Right atrium auricular region (tissue), 2 donors: ENCODE measurements around the gene ARPC1B. TPM values are rescaled to one million over a fixed set of nuclear protein-coding genes. Genes with fewer than 3 reads are reported as not detected.
"Not testable (repeated sequence)": the region's sequence is repeated elsewhere in the genome, so short reads cannot be mapped to it uniquely, and the experiment has no call there.

Experiments
- DNase-seq: peaks from one replicate; pipeline ENCODE4 v3.0.0-alpha.2; 2019; ENCODE audit warnings: low spot score
- H3K27ac ChIP-seq, 2 donors: fragments of 200-600 bp; sonication (generic); 1 replicate in 1 of 2; 2 replicates in 1 of 2; pipeline ENCODE4 v1.5.1; 2016 to 2019
- H3K27me3 ChIP-seq, 2 donors: fragments of 200-600 bp; sonication (generic); one replicate each; pipeline versions ENCODE4 v1.5.1 to v1.6.0; 2017 to 2019
- H3K36me3 ChIP-seq: fragments of 200-600 bp; sonication (generic); one replicate; pipeline ENCODE4 v1.5.1; 2016
- H3K4me1 ChIP-seq, 2 donors: fragments of 200-600 bp; sonication (generic); one replicate each; pipeline versions ENCODE4 v1.5.1 to v1.6.0; 2017 to 2019
- H3K4me3 ChIP-seq, 2 donors: fragments of 200-600 bp; sonication (generic); 1 replicate in 1 of 2; 2 replicates in 1 of 2; pipeline ENCODE4 v1.5.1; 2017 to 2019; ENCODE audit warnings: mild to moderate bottlenecking in 1 of 2, moderate library complexity in 1 of 2
- H3K9me3 ChIP-seq, 2 donors: fragments of 200-600 bp; sonication (generic); one replicate each; pipeline ENCODE4 v1.5.1; 2019
- total RNA-seq, 2 donors: library from RNA; depleted of rRNA; stranded (reverse); fragments of >200 nt; gene quantifications; one replicate each; pipeline ENCODE4 v1.1.0, GENCODE V29; 2016
- TF ChIP-seq, protein P1 (sequence below), 2 donors: fragments of 200-600 bp; sonication (generic); IDR thresholded peaks; one replicate each; pipeline ENCODE4 v1.5.1; 2019; ENCODE audit warnings: antibody characterized with exemption in 2 of 2

The ARPC1B gene
- total RNA-seq, 2 donors from 2014 or later = 53.0 to 115 TPM

DNA sequence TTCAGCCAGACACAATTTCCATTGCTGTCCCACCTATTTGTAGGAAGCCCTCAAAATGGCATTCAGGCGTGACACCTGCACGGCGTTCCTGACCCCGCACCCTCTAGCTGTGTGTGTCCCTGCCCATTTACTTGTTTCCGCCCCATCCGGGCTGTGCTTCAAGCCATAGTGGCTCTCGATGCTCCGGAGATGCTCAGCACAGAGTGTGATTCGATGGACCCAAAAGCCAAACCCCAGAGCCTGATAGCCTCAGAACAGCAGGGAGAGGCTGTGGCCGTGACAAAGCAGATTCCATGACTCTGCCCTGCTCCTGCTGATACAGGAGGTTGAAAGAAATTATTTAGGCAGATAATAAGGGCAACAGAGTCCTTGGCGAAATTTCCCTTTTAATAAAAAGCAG is 47.7 kb downstream of the ARPC1B start:
- H3K27ac ChIP-seq = no peak overlapping the region
- H3K27me3 ChIP-seq = no peaks in the 10 kb centered on the region
- TF ChIP-seq, protein P1, sequence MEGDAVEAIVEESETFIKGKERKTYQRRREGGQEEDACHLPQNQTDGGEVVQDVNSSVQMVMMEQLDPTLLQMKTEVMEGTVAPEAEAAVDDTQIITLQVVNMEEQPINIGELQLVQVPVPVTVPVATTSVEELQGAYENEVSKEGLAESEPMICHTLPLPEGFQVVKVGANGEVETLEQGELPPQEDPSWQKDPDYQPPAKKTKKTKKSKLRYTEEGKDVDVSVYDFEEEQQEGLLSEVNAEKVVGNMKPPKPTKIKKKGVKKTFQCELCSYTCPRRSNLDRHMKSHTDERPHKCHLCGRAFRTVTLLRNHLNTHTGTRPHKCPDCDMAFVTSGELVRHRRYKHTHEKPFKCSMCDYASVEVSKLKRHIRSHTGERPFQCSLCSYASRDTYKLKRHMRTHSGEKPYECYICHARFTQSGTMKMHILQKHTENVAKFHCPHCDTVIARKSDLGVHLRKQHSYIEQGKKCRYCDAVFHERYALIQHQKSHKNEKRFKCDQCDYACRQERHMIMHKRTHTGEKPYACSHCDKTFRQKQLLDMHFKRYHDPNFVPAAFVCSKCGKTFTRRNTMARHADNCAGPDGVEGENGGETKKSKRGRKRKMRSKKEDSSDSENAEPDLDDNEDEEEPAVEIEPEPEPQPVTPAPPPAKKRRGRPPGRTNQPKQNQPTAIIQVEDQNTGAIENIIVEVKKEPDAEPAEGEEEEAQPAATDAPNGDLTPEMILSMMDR (IDR thresholded peaks at IDR 0.05) = no peak
- H3K4me3 ChIP-seq = no peak overlapping the region
- H3K9me3 ChIP-seq = no peaks in the 10 kb centered on the region
- H3K4me1 ChIP-seq = no peaks in the 10 kb centered on the region
- no peak for DNase-seq
- H3K36me3 ChIP-seq = peaks cover 55% of the 10 kb centered on the region

DNA sequence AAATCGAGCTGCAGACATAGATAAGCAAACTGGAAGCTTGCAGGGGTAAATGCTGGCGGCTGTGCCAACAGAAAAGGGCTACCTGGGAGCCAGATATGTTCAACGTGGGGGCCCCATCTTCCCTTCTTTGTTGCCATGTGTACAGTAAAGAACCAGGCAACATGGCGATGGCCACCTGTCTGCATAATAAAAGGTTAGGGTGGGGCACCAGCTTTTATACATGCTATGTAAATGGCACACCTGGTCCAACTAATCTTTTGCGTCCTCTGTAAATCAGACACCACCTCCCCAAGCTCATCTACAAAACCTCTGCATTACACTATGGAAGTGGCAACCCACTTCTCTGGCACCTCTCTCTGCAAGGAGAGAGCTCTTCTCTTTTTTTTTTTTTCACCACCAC is 48.1 kb downstream of the ARPC1B start:
- DNase-seq = no peak
- Histone ChIP-seq H3K36me3 (peaks cover 51% of the 10 kb centered on the region), H3K4me3 (no peak overlapping the region), H3K9me3 (no peaks in the 10 kb centered on the region), H3K4me1 (no peaks in the 10 kb centered on the region), H3K27ac (no peak overlapping the region), H3K27me3 (no peaks in the 10 kb centered on the region)
- TF ChIP-seq, protein P1 (IDR thresholded peaks at IDR 0.05) = no peak

DNA sequence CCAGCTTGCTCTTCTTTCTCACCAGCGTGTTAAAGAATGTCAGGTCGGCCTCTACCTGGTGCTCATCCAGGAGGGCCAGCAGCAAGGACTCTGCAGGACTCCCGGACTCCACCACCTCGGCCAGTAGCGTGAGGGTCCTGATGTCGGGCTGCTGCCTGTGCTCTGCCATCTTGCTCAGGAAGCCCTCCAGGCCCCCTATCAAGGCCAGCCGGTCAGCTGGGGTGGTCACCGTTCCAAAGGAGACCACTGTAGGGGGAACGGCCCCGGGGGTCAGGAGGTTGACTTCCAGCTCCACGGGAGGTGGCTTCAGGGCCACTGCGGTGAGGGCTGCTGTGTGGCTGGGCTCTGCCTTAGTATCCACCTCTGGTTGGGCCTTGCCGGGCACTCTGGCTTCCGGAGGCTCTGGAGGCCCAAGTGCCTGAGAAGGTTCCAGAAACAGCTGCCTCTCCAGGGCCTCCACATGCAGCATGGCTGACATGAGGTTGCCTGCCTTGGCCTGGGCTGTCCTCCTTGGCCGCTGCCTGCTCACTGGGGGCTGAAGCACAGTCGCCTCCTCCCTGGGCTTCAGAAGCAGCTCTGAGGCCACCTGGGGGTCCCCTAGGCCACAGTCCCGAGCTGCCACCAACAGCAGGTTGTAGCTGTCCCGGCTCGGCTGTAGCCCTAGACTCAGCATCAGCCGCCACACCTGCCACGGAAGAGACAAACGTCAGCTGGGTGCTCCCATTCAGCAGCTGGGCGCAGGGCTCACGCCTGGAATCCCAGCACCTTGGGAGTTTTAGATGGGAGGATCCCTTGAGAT is 50.6 kb downstream of the ARPC1B start:
- Histone ChIP-seq H3K36me3 (peaks cover 42% of the 10 kb centered on the region), H3K27ac (no peak overlapping the region), H3K4me3 (no peak overlapping the region), H3K4me1 (no peaks in the 10 kb centered on the region), H3K27me3 (no peaks in the 10 kb centered on the region), H3K9me3 (no peaks in the 10 kb centered on the region)
- DNase-seq = no peak
- TF ChIP-seq, protein P1 (IDR thresholded peaks at IDR 0.05) = no peak

DNA sequence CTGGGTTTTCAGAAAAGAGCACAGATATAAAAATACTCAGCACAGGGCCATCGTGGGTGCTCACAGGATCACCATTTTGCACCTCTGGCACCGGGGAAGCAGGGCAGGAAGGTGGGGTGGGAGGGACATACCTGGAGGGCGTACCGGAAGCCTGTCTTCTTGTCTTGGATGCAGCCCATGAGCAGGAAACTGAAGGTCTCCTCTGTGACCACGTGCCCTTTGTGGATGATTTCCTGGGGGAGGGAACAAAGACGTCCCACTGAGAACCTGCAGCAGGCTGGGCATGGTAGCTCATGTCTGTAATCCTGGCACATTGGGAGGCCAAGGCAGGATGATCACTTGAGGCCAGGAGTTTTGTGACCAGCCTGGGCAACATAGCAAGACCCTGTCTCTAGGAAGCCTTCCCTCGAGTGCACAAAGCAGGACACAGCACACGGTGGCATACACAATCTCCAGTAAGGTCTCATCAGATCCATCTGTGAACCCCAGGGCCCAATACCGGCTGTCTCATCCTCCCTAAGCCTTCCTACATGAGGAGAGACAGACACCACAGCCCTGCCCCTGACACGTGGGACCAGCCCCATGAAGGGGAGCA is 54.5 kb downstream of the ARPC1B start:
- Histone ChIP-seq H3K4me1 (no peaks in the 10 kb centered on the region), H3K36me3 (peaks cover 56% of the 10 kb centered on the region), H3K27ac (no peak overlapping the region), H3K4me3 (no peak overlapping the region), H3K9me3 (no peaks in the 10 kb centered on the region), H3K27me3 (no peaks in the 10 kb centered on the region)
- DNase-seq = no peak
- TF ChIP-seq, protein P1 (IDR thresholded peaks at IDR 0.05) = no peak

DNA sequence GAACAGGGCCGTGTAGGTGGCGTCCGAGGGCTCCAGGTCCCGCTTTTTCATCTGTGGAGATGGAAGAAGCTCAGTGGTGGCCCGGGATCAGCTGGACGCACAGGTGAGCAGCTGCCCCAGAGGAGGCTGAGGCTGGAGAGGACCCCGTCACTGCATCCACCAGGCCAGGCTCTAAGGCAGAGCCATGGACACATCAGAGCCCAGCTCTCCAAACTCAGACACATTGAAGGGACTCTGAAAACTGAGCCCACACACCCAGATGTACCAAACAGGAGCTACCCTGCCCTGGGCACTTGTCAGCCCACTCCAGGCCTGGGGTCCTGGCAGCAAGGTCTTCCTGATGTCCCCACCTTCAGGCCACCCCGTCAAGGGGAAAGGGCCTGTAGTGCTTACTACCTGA is 55.2 kb downstream of the ARPC1B start:
- H3K4me3 ChIP-seq = no peak overlapping the region
- H3K27me3 ChIP-seq = no peaks in the 10 kb centered on the region
- no peak overlapping the region for H3K27ac ChIP-seq
- peaks cover 56% of the 10 kb centered on the region for H3K36me3 ChIP-seq
- H3K9me3 ChIP-seq = no peaks in the 10 kb centered on the region
- DNase-seq = no peak
- TF ChIP-seq, protein P1 (IDR thresholded peaks at IDR 0.05) = no peak
- no peaks in the 10 kb centered on the region for H3K4me1 ChIP-seq

DNA sequence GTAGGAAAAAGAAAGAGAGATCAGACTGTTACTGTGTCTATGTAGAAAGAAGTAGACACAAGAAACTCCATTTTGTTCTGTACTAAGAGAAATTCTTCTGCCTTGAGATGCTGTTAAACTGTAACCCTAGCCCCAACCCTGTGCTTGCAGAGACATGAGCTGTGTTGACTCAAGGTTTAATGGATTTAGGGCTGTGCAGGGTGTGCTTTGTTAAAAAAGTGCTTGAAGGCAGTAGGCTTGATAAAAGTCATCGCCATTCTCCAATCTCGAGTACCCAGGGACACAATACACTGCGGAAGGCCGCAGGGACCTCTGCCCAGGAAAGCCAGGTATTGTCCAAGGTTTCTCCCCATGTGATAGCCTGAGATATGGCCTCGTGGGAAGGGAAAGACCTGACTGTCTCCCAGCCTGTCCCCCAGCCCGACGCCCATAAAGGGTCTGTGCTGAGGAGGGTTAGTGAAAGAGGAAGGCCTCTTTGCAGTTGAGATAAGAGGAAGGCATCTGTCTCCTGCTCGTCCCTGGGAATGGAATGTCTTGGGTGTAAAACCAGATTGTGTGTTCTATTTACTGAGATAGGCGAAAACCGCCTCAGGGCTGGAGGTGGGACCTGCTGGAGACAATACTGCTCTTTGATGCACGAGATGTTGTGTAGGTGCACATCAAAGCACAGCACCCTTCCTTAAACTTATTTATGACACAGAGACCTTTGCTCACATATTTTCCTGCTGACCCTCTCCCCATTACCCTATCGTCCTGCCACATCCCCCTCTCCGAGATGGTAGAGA is 57.4 kb downstream of the ARPC1B start:
- not testable (repeated sequence) for H3K4me1 ChIP-seq, H3K9me3 ChIP-seq, H3K27ac ChIP-seq, DNase-seq, H3K4me3 ChIP-seq, H3K27me3 ChIP-seq
- H3K36me3 ChIP-seq = peaks cover 60% of the 10 kb centered on the region
